Brain microvascular endothelial cell (primary cell): ENCODE measurements around the gene TSPAN15.
"Not testable (repeated sequence)": the region's sequence is repeated elsewhere in the genome, so short reads cannot be mapped to it uniquely, and the experiment has no call there.

Experiments
- DNase-seq: peaks from one replicate; pipeline ENCODE4 v3.0.0-alpha.2; 2020
- H3K27ac ChIP-seq: fragments of 250-450 bp; sonication (Bioruptor Pico); 2 replicates; pipeline ENCODE4 v1.5.1; 2020; ENCODE audit warnings: mild to moderate bottlenecking, moderate library complexity
- H3K27me3 ChIP-seq: fragments of 250-450 bp; sonication (Bioruptor Pico); replicated peaks from 2 replicates; pipeline ENCODE4 v1.5.1; 2020; ENCODE audit warnings: mild to moderate bottlenecking
- H3K36me3 ChIP-seq: fragments of 250-450 bp; sonication (Bioruptor Pico); replicated peaks from 2 replicates; pipeline ENCODE4 v1.5.1; 2020; ENCODE audit warnings: mild to moderate bottlenecking
- H3K4me3 ChIP-seq: 2 replicates; pipeline ENCODE4 v1.5.1; 2011; ENCODE audit warnings: low read depth, mild to moderate bottlenecking, control low read depth, low read length, moderate library complexity
- CTCF ChIP-seq: IDR thresholded peaks from 2 replicates; pipeline ENCODE4 v1.5.1; 2011; ENCODE audit warnings: low read depth, mild to moderate bottlenecking, moderate library complexity, low read length, control low read depth, inconsistent platforms; ENCODE audit errors: missing control alignments
- in situ Hi-C: cut with HindIII; loops from 2 replicates; pipeline ENCODE4 v1.10.0; 2017; ENCODE audit warnings: low sequenced_read_pairs, low pct_ligation_motif_present

Gene TSPAN15

GRCh38 chr10:69443354-69443753 is 7.9 kb upstream of the TSPAN15 start:
- in situ Hi-C loops, result no loop called here
- TF ChIP-seq CTCF, result no peak

GRCh38 chr10:69445041-69445440 is 6.2 kb upstream of the TSPAN15 start:
- DNase-seq, result no peak
- no peak overlapping the region for H3K4me3 ChIP-seq
- in situ Hi-C loops, result no loop called here

More at GRCh38 chr10:69443354-69443753, 7.9 kb upstream of the TSPAN15 start:
- H3K27me3 ChIP-seq, result no peaks in the 10 kb centered on the region
- H3K36me3 ChIP-seq, result no peaks in the 10 kb centered on the region
- no peak overlapping the region for H3K27ac ChIP-seq
- no peak for DNase-seq
- no peak overlapping the region for H3K4me3 ChIP-seq

GRCh38 chr10:69446229-69446628 is 5.0 kb upstream of the TSPAN15 start:
- TF ChIP-seq CTCF, result no peak
- Histone ChIP-seq H3K27ac (no peak overlapping the region), H3K4me3 (no peak overlapping the region), H3K27me3 (no peaks in the 10 kb centered on the region), H3K36me3 (no peaks in the 10 kb centered on the region)
- in situ Hi-C loops, result no loop called here
- no peak for DNase-seq

More at GRCh38 chr10:69445041-69445440, 6.2 kb upstream of the TSPAN15 start:
- no peaks in the 10 kb centered on the region for H3K27me3 ChIP-seq
- no peak for TF ChIP-seq CTCF
- H3K36me3 ChIP-seq, result no peaks in the 10 kb centered on the region
- H3K27ac ChIP-seq, result no peak overlapping the region

- peak overlapping the region; percentile 19 for H3K27ac ChIP-seq
Observed at GRCh38 chr10:69446650-69447151, 4.6 kb upstream of the TSPAN15 start.

GRCh38 chr10:69449841-69450240 is 1.4 kb upstream of the TSPAN15 start:
- no peaks in the 10 kb centered on the region for H3K27me3 ChIP-seq
- in situ Hi-C loops, result no loop called here
- peak; percentile 69 for TF ChIP-seq CTCF
- no peak overlapping the region for H3K27ac ChIP-seq
- no peaks in the 10 kb centered on the region for H3K36me3 ChIP-seq
- H3K4me3 ChIP-seq, result no peak overlapping the region
- peak; percentile 43 for DNase-seq

More at GRCh38 chr10:69446650-69447151, 4.6 kb upstream of the TSPAN15 start:
- no peak overlapping the region for H3K4me3 ChIP-seq
- in situ Hi-C loops, result no loop called here
- no peaks in the 10 kb centered on the region for H3K36me3 ChIP-seq
- no peaks in the 10 kb centered on the region for H3K27me3 ChIP-seq
- DNase-seq, result peak; percentile 88
- TF ChIP-seq CTCF, result no peak

GRCh38 chr10:69450395-69450794 is 870 bp upstream of the TSPAN15 start:
- H3K27ac ChIP-seq, DNase-seq, in situ Hi-C loops: not testable (repeated sequence)

More at GRCh38 chr10:69450395-69450794, 870 bp upstream of the TSPAN15 start:
- not testable (repeated sequence) for H3K36me3 ChIP-seq, H3K27me3 ChIP-seq, H3K4me3 ChIP-seq
